Tibial nerve (tissue), 3 donors: ENCODE results near the gene TMEM143.

ENCODE experiments used
- POLR2A ChIP-seq, 2 donors: fragments of 450-650 bp; IDR thresholded peaks; one replicate each; pipeline ENCODE4 v1.6.1; 2017; ENCODE audit warnings: antibody characterized with exemption in 2 of 2, mild to moderate bottlenecking in 2 of 2, moderate library complexity in 2 of 2
- TF ChIP-seq, protein P1 (sequence below), 5 experiments: fragments of 200-600 bp in 3 of 5; fragments of 450-650 bp in 2 of 5; sonication (generic) in 3 of 5; IDR thresholded peaks; one replicate each; pipeline ENCODE4 v1.5.1; 2016 to 2019; ENCODE audit warnings: antibody characterized with exemption in 5 of 5, mild to moderate bottlenecking in 3 of 5, moderate library complexity in 2 of 5

DNA sequence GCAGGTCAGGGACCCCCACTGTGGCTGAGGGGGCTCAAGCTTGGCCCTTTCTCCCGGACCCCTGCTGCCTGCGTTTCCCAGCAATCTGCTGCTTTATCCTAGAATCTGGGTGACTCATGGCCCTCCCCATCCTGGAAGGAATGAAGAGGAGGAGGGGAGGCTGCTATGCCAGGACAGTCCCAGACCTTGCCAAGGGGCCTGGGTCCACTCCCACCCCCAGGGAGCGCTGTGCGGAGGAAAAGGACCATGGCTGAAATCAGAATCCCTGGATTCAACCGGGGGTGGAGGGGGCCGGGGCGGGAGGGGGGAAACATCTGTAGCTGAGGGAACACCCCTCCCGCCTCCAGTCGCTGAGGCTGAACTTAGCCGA is 73.4 kb downstream of the TMEM143 start:
- TF ChIP-seq, protein P1, sequence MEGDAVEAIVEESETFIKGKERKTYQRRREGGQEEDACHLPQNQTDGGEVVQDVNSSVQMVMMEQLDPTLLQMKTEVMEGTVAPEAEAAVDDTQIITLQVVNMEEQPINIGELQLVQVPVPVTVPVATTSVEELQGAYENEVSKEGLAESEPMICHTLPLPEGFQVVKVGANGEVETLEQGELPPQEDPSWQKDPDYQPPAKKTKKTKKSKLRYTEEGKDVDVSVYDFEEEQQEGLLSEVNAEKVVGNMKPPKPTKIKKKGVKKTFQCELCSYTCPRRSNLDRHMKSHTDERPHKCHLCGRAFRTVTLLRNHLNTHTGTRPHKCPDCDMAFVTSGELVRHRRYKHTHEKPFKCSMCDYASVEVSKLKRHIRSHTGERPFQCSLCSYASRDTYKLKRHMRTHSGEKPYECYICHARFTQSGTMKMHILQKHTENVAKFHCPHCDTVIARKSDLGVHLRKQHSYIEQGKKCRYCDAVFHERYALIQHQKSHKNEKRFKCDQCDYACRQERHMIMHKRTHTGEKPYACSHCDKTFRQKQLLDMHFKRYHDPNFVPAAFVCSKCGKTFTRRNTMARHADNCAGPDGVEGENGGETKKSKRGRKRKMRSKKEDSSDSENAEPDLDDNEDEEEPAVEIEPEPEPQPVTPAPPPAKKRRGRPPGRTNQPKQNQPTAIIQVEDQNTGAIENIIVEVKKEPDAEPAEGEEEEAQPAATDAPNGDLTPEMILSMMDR (IDR thresholded peaks at IDR 0.05): no peak
- no peak for TF ChIP-seq POLR2A (IDR thresholded peaks at IDR 0.05)
